Endothelial cell of umbilical vein (primary cell): ENCODE measurements around the gene MACROD2. TPM values are rescaled to one million over a fixed set of nuclear protein-coding genes. Genes with fewer than 3 reads are reported as not detected.

Experiments used
- BruUV-seq: library from RNA; stranded (reverse); fragments of 400-500 nt; replicated peaks from 2 replicates; lab custom pipeline; 2021; lab: Mats Ljungman, UMichigan
- CTCF ChIA-PET: fragments of 300-600, 350-600 bp; sonication (Branson Sonifier 250); formaldehyde crosslinking; loops from one replicate; lab custom pipeline; 2021; ENCODE audit warnings: antibody characterized with exemption, inconsistent platforms; lab: Charles Lee
- POLR2A ChIA-PET: fragments of 300-600, 350-600 bp; sonication (Branson Sonifier 250); formaldehyde crosslinking; loops from one replicate; lab custom pipeline; 2021; ENCODE audit warnings: antibody characterized with exemption, inconsistent platforms; lab: Charles Lee
- DNase-seq: peaks from one replicate; pipeline ENCODE4 v3.0.0-alpha.2; 2011; ENCODE audit warnings: low read depth, low spot score
- FAIRE-seq: peaks from 2 replicates; lab custom pipeline; 2011; peaks lifted over from hg19 to GRCh38; lab: Jason Lieb, UNC
- H2AFZ ChIP-seq: 2 replicates; pipeline ENCODE4 v1.6.0; 2012; ENCODE audit warnings: low read depth, low read length, control low read depth, inconsistent platforms
- H3K27ac ChIP-seq: 2 replicates; pipeline ENCODE4 v1.5.1; 2011; ENCODE audit warnings: low read depth, mild to moderate bottlenecking, control low read depth, low read length, moderate library complexity; ENCODE audit not compliant: insufficient read depth
- H3K27me3 ChIP-seq, 2 experiments: 2 replicates each; pipeline versions ENCODE4 v1.6.0 to v1.6.1; 2011; ENCODE audit warnings: low read length in 2 of 2, mixed read lengths in 1 of 2; ENCODE audit not compliant: control insufficient read depth in 2 of 2, insufficient read depth in 2 of 2
- H3K36me3 ChIP-seq, 2 experiments: 2 replicates in 1 of 2; 3 replicates in 1 of 2; pipeline ENCODE4 v1.5.1; 2011; ENCODE audit warnings: low read length in 2 of 2, mild to moderate bottlenecking in 1 of 2, moderate library complexity in 1 of 2; ENCODE audit not compliant: control insufficient read depth in 2 of 2, insufficient read depth in 2 of 2; ENCODE audit errors: extremely low read depth in 1 of 2
- H3K4me1 ChIP-seq: 3 replicates; pipeline ENCODE4 v1.5.1; 2011; ENCODE audit warnings: mild to moderate bottlenecking, low read length; ENCODE audit not compliant: control insufficient read depth, insufficient read depth; ENCODE audit errors: extremely low read depth
- H3K4me2 ChIP-seq: 2 replicates; pipeline ENCODE4 v1.6.1; 2011; ENCODE audit warnings: low read length, control low read depth, mixed read lengths; ENCODE audit not compliant: insufficient read depth
- H3K4me3 ChIP-seq, 3 experiments: fragments of 200-600 bp in 1 of 3; sonication (generic), shearing (Covaris generic) in 1 of 3; replicated peaks in 1 of 3; 2 replicates each; pipeline ENCODE4 v1.5.1; 2011 to 2016; ENCODE audit warnings: control low read depth in 3 of 3, low read length in 3 of 3, mild to moderate bottlenecking in 2 of 3, inconsistent platforms in 1 of 3, low read depth in 1 of 3, moderate library complexity in 1 of 3; ENCODE audit not compliant: insufficient read depth in 1 of 3
- H3K79me2 ChIP-seq: 2 replicates; pipeline ENCODE4 v1.6.0; 2012; ENCODE audit warnings: low read length, inconsistent platforms; ENCODE audit not compliant: control insufficient read depth, insufficient read depth
- H3K9ac ChIP-seq: replicated peaks from 2 replicates; pipeline ENCODE3; 2011; ENCODE audit warnings: low read length, control low read depth; ENCODE audit not compliant: insufficient read depth; ENCODE audit errors: extremely low read depth
- H3K9me1 ChIP-seq: replicated peaks from 3 replicates; pipeline ENCODE4 v1.6.0; 2011; ENCODE audit warnings: mild to moderate bottlenecking, low read length; ENCODE audit not compliant: control insufficient read depth, insufficient read depth; ENCODE audit errors: extremely low read depth
- H3K9me3 ChIP-seq: replicated peaks from 2 replicates; pipeline ENCODE4 v1.5.1; 2012; ENCODE audit warnings: low read length, inconsistent platforms; ENCODE audit not compliant: control insufficient read depth, insufficient read depth
- H4K20me1 ChIP-seq: replicated peaks from 2 replicates; pipeline ENCODE3; 2011; ENCODE audit warnings: mild to moderate bottlenecking, low read length; ENCODE audit not compliant: control insufficient read depth, insufficient read depth; ENCODE audit errors: extremely low read depth
- EZH2 ChIP-seq: IDR thresholded peaks from 2 replicates; pipeline ENCODE4 v1.6.1; 2012; ENCODE audit warnings: borderline replicate concordance, low read depth, mild to moderate bottlenecking, moderate library complexity, low read length, inconsistent platforms; ENCODE audit not compliant: severe bottlenecking
- FOS ChIP-seq: IDR thresholded peaks from 2 replicates; pipeline ENCODE4 v1.6.1; 2011; ENCODE audit warnings: mild to moderate bottlenecking, low read length, moderate library complexity, borderline replicate concordance; ENCODE audit not compliant: insufficient read depth
- JUN ChIP-seq: IDR thresholded peaks from 2 replicates; pipeline ENCODE4 v1.6.1; 2011; ENCODE audit warnings: borderline replicate concordance, low read depth; ENCODE audit not compliant: insufficient read length, insufficient read depth
- POLR2A ChIP-seq: IDR thresholded peaks from 2 replicates; pipeline ENCODE4 v1.6.1; 2012; ENCODE audit warnings: low read depth, mild to moderate bottlenecking, control low read depth, low read length
- POLR2AphosphoS5 ChIP-seq: IDR thresholded peaks from 2 replicates; pipeline ENCODE4 v1.6.1; 2012; ENCODE audit warnings: low read depth, mild to moderate bottlenecking, control low read depth, low read length, moderate library complexity; ENCODE audit not compliant: insufficient read depth
- dilution Hi-C: fragments of 300-500 bp; cut with MboI; formaldehyde crosslinking; loops from one replicate; pipeline ENCODE4 v1.15.0; 2019; ENCODE audit warnings: low sequenced_read_pairs; ENCODE audit not compliant: extremely low pct_ligation_motif_present
- intact Hi-C: fragments of 100-400 bp; cut with micrococcal nuclease; formaldehyde crosslinking; loops from one replicate; pipeline ENCODE4 v1.10.0; 2022
- polyA plus RNA-seq, 4 experiments: library from polyadenylated mRNA; depleted of rRNA in 3 of 4; stranded (reverse) in 3 of 4; unstranded in 1 of 4; fragments of >200 nt; gene quantifications; 2 replicates each; pipeline versions ENCODE4 v1.2.1 to v1.2.3, GENCODE V29; 2011 to 2012; ENCODE audit warnings: missing spikeins in 1 of 4
- total RNA-seq: library from RNA; stranded (reverse); gene quantifications from 2 replicates; pipeline ENCODE4 v1.2.3, GENCODE V29; 2021

The MACROD2 gene
- total and polyA plus RNA-seq, 2 donors (not counting 3 experiments of a cell fraction or from before 2014, with no cell fraction given) = 0.11 to 0.73 TPM

GRCh38 chr20:15064741-15065140 is 1069.4 kb downstream of the MACROD2 start:
- Histone ChIP-seq H2AFZ (no peak overlapping the region), H3K27me3 (no peaks in the 10 kb centered on the region), H4K20me1 (no peaks in the 10 kb centered on the region), H3K36me3 (no peaks in the 10 kb centered on the region), H3K9me1 (no peaks in the 10 kb centered on the region), H3K4me1 (no peaks in the 10 kb centered on the region), H3K27ac (no peak overlapping the region), H3K9me3 (no peaks in the 10 kb centered on the region), H3K4me3 (no peak overlapping the region), H3K9ac (no peak overlapping the region), H3K4me2 (no peak overlapping the region), H3K79me2 (no peaks in the 10 kb centered on the region)
- intact Hi-C loops (no loop called here), dilution Hi-C loops (no loop called here)
- TF ChIP-seq FOS (no peak), POLR2AphosphoS5 (no peak), POLR2A (no peak)
- BruUV-seq = no TSS peak
- DNase-seq (no peak), FAIRE-seq (no peak)
- CTCF ChIA-PET = no interaction called here
- POLR2A ChIA-PET = no interaction called here

- Histone ChIP-seq H2AFZ (no peak overlapping the region), H3K36me3 (no peaks in the 10 kb centered on the region), H3K79me2 (no peaks in the 10 kb centered on the region), H3K4me1 (no peaks in the 10 kb centered on the region), H3K4me2 (no peak overlapping the region), H3K9ac (no peak overlapping the region), H3K4me3 (no peak overlapping the region), H3K9me3 (no peaks in the 10 kb centered on the region), H4K20me1 (no peaks in the 10 kb centered on the region), H3K27me3 (no peaks in the 10 kb centered on the region), H3K9me1 (no peaks in the 10 kb centered on the region), H3K27ac (no peak overlapping the region)
- no peak for TF ChIP-seq POLR2A
- no peak for TF ChIP-seq EZH2
- TF ChIP-seq JUN = no peak
- no peak for TF ChIP-seq POLR2AphosphoS5
- no peak for FAIRE-seq
- POLR2A ChIA-PET = no interaction called here
- intact Hi-C loops (no loop called here), dilution Hi-C loops (no loop called here)
- DNase-seq = no peak
- CTCF ChIA-PET = interaction anchor here (1.0 kb wide), 1 partner anchor 20 kb away, joined by 3 read pairs; no protein-coding TSS in a partner anchor
- no TSS peak for BruUV-seq
These were observed 1070.5 kb downstream of the MACROD2 start for GRCh38 chr20:15065794-15066193.
